Measurements from ENCODE around the gene MAP3K15.

- no peak for TF ChIP-seq POLR2A (IDR thresholded peaks at IDR 0.05; ENCODE audit: low read depth, low read length)
- no peak for TF ChIP-seq TAF1 (IDR thresholded peaks at IDR 0.05; ENCODE audit: borderline replicate concordance, low read depth, low read length)
- TF ChIP-seq POLR2AphosphoS5 (IDR thresholded peaks at IDR 0.05; ENCODE audit: low read depth, low read length) = no peak
Measured at GRCh38 chrX:19563327-19563726, 48.0 kb upstream of the MAP3K15 start.
